ENCODE measurements around the gene ANKMY2. TPM values are rescaled to one million over a fixed set of nuclear protein-coding genes. Genes with fewer than 3 reads are reported as not detected.

ANKMY2 gene
- total RNA-seq, 2 experiments from 2014 or later: 4.6 to 4.7 TPM

- no peak overlapping the region for H3K4me3 Mint-ChIP-seq
- intact Hi-C loops (cut with micrococcal nuclease): no loop called here
- no peaks in the 10 kb centered on the region for H3K9me3 Mint-ChIP-seq
- H3K36me3 Mint-ChIP-seq (ENCODE audit: low read depth): peaks cover 36% of the 10 kb centered on the region
- CTCF ChIA-PET: interaction anchor here (0.8 to 1.2 kb wide), 3 partner anchors 11 to 84 kb away, joined by 3 read pairs; no protein-coding TSS in a partner anchor
- H3K4me1 Mint-ChIP-seq (ENCODE audit: low read depth): peaks cover 68% of the 10 kb centered on the region
- H3K27ac Mint-ChIP-seq: no peak overlapping the region
- no peaks in the 10 kb centered on the region for H3K27me3 Mint-ChIP-seq (ENCODE audit: low read depth)
- DNase-seq: no peak
These were observed 7.3 kb upstream of the ANKMY2 start for GRCh38 chr7:16652888-16653287.

- Mint-ChIP-seq H3K9me3 (no peaks in the 10 kb centered on the region), H3K27ac (no peak overlapping the region), H3K36me3 (ENCODE audit: low read depth) (peaks cover 31% of the 10 kb centered on the region), H3K4me3 (no peak overlapping the region), H3K4me1 (ENCODE audit: low read depth) (peaks cover 68% of the 10 kb centered on the region), H3K27me3 (ENCODE audit: low read depth) (no peaks in the 10 kb centered on the region)
- DNase-seq: no peak
- CTCF ChIA-PET: interaction anchor here (1.1 to 1.2 kb wide), 2 partner anchors 55 to 84 kb away, joined by 3 read pairs; no protein-coding TSS in a partner anchor
- intact Hi-C loops (cut with micrococcal nuclease): no loop called here
These were observed 6.7 kb upstream of the ANKMY2 start for GRCh38 chr7:16652240-16652583.

DNA sequence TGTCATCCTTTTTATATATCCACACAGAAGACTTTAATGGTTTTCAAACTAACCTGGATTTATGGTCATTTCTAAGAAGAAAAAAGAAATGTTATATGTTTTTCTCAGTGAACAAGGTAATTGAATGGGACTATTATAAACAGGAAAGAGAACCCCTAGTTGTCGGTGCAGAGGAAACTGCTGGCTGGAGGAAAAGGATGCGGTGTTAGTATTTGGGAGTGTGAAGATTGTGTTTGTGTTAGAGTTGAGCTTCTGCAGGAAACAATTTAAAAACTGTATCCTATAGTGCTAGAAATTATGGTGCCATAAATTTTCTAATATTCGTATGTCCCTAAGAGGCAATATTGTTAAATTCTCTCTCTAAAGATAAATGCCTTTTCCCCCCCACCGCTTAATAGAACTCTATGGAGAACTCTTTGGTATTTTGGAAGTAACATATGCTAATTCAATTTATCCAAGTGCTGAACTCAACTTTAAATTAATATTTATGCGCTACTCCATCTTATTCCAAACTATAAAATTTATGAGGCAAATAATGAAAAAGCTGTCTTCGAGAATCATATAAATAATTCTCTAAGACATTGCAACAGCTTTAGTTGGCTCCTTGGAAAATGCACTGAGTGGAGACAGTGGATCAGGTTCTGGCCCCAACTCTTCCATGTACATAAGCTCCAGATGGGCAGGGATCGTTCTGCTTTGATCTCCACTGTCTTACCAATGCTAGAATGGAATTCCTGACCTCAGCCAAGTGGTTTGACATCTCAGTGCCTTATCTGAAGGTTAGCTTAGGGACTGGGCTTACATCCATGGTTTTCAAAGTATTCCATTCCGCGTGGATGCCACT is 6.1 kb upstream of the ANKMY2 start:
- CTCF ChIA-PET: interaction anchor here (1.2 kb wide), 1 partner anchor 56 kb away, joined by 3 read pairs; no protein-coding TSS in a partner anchor
- DNase-seq: no peak
- Mint-ChIP-seq H3K4me1 (ENCODE audit: low read depth) (peaks cover 67% of the 10 kb centered on the region), H3K27ac (no peak overlapping the region), H3K36me3 (ENCODE audit: low read depth) (peaks cover 28% of the 10 kb centered on the region), H3K27me3 (ENCODE audit: low read depth) (no peaks in the 10 kb centered on the region), H3K4me3 (no peak overlapping the region), H3K9me3 (no peaks in the 10 kb centered on the region)
- intact Hi-C loops (cut with micrococcal nuclease): no loop called here

DNA sequence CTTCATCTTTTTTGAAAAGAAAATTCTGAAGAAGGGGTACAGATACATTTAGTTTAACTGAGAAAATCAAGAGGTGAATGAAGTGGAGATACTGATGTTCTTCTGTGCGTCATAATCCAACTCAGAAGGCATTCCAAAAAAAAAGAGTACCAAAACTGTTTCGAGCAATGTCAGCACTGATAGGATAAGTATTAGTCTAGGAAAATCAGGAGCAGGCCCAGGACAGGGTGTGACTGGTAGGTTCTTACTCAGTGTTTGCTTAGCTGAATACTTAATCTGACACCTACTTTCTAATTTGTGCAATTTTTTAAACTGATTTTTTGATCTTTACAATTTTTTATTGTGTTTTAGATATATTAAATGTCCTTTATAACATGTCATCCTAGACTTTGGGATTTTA is 4.7 kb upstream of the ANKMY2 start:
- peaks cover 26% of the 10 kb centered on the region for H3K36me3 Mint-ChIP-seq (ENCODE audit: low read depth)
- intact Hi-C loops (cut with micrococcal nuclease): no loop called here
- H3K4me1 Mint-ChIP-seq (ENCODE audit: low read depth): peaks cover 61% of the 10 kb centered on the region
- no peak overlapping the region for H3K27ac Mint-ChIP-seq
- no peaks in the 10 kb centered on the region for H3K9me3 Mint-ChIP-seq
- DNase-seq: no peak
- H3K27me3 Mint-ChIP-seq (ENCODE audit: low read depth): no peaks in the 10 kb centered on the region
- CTCF ChIA-PET: no interaction called here
- H3K4me3 Mint-ChIP-seq: no peak overlapping the region

DNA sequence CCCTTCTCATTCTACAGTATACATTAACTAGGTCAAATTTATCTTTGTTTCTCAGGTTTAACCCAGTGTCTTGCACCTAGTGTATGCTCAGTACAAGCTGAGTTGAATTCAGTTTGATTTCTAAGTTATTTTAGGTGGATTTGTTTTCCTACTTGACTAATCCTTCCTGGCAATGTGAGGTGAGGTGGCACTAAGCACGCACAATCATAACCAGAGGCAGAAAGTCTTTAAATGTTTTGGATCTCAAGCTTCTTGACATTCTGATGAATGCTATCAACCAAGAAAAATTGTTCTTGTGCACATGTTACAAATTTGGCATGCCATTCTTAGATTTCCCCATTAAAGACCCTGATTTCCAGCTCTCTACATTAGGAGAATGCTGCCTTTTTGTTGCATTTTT is 3.6 kb upstream of the ANKMY2 start:
- Mint-ChIP-seq H3K4me3 (no peak overlapping the region), H3K9me3 (no peaks in the 10 kb centered on the region), H3K27me3 (ENCODE audit: low read depth) (no peaks in the 10 kb centered on the region), H3K36me3 (ENCODE audit: low read depth) (peaks cover 26% of the 10 kb centered on the region), H3K4me1 (ENCODE audit: low read depth) (peaks cover 65% of the 10 kb centered on the region), H3K27ac (no peak overlapping the region)
- DNase-seq: no peak
- CTCF ChIA-PET: no interaction called here
- intact Hi-C loops (cut with micrococcal nuclease): loop anchor here (5.0 kb wide), 2 partner anchors 488 to 508 kb away; no protein-coding TSS in a partner anchor

GRCh38 chr7:16648551-16648950 is 3.0 kb upstream of the ANKMY2 start:
- Mint-ChIP-seq H3K36me3 (ENCODE audit: low read depth) (peaks cover 25% of the 10 kb centered on the region), H3K9me3 (no peaks in the 10 kb centered on the region), H3K27me3 (ENCODE audit: low read depth) (no peaks in the 10 kb centered on the region), H3K4me1 (ENCODE audit: low read depth) (peaks cover 69% of the 10 kb centered on the region), H3K27ac (peak overlapping the region; percentile 28), H3K4me3 (peak overlapping the region; percentile 34)
- CTCF ChIA-PET: interaction anchor here (1.1 kb wide), 1 partner anchor 20 kb away, joined by 3 read pairs; no protein-coding TSS in a partner anchor
- intact Hi-C loops (cut with micrococcal nuclease): loop anchor here (5.0 kb wide), 2 partner anchors 489 to 509 kb away; no protein-coding TSS in a partner anchor
- no peak for DNase-seq

GRCh38 chr7:16647435-16647960 is 1.9 kb upstream of the ANKMY2 start:
- Mint-ChIP-seq H3K4me3 (peak overlapping the region; percentile 97), H3K36me3 (ENCODE audit: low read depth) (peaks cover 21% of the 10 kb centered on the region), H3K4me1 (ENCODE audit: low read depth) (peaks cover 66% of the 10 kb centered on the region), H3K27me3 (ENCODE audit: low read depth) (no peaks in the 10 kb centered on the region), H3K27ac (peak overlapping the region; percentile 37), H3K9me3 (no peaks in the 10 kb centered on the region)
- DNase-seq: no peak
- intact Hi-C loops (cut with micrococcal nuclease): loop anchor here (2.0 to 5.0 kb wide), 3 partner anchors 65 to 510 kb away; no protein-coding TSS in a partner anchor
- CTCF ChIA-PET: interaction anchor here (0.6 to 1.3 kb wide), 4 partner anchors 9 to 133 kb away, joined by 3 to 5 read pairs (median 3); no protein-coding TSS in a partner anchor

DNA sequence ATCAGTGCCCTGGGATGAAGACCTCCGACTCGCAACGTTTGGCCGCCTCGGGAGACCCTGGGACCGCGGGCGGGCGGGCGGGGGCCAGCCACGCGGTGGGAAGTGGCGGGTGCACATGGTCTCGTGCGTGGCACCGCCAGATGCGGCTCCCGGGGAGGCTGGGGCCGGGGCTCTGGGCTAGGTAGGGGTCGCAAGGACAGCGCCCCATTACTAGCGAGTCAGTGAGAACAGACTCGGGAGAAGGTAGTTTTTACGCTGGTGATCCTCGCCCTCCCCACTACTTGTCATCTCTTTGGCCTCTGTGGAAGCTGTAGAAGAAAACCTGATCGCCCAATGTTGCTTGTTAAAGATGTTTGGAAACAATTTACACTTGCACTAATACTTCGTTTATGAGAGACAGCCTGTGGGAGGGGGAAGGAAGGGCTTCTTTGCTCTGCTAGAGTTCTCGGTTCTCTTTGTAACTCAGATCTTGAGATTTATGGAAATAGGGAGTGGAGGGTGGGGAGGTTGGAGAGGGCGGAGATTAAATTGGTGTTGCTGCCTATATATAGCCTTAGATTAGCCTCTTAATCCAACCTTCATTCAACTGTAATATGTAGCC is 1.0 kb upstream of the ANKMY2 start:
- Mint-ChIP-seq H3K4me3 (peak overlapping the region; percentile 97), H3K4me1 (ENCODE audit: low read depth) (peaks cover 57% of the 10 kb centered on the region), H3K36me3 (ENCODE audit: low read depth) (peaks cover 16% of the 10 kb centered on the region), H3K9me3 (no peaks in the 10 kb centered on the region), H3K27me3 (ENCODE audit: low read depth) (no peaks in the 10 kb centered on the region), H3K27ac (peak overlapping the region; percentile 95)
- CTCF ChIA-PET: interaction anchor here (1.3 kb wide), 1 partner anchor 10 kb away, joined by 5 read pairs; no protein-coding TSS in a partner anchor
- peak; percentile 24 for DNase-seq
- intact Hi-C loops (cut with micrococcal nuclease): loop anchor here (1.0 to 5.0 kb wide), 7 partner anchors 66 to 1293 kb away; partner anchors contain the start of genes AHR and TSPAN13

- Mint-ChIP-seq H3K36me3 (ENCODE audit: low read depth) (peaks cover 10% of the 10 kb centered on the region), H3K4me3 (peak overlapping the region; percentile 97), H3K27me3 (ENCODE audit: low read depth) (no peaks in the 10 kb centered on the region), H3K27ac (peak overlapping the region; percentile 95), H3K4me1 (ENCODE audit: low read depth) (peaks cover 46% of the 10 kb centered on the region), H3K9me3 (no peaks in the 10 kb centered on the region)
- intact Hi-C loops (cut with micrococcal nuclease): loop anchor here (1.0 to 5.0 kb wide), 4 partner anchors 25 to 512 kb away; no protein-coding TSS in a partner anchor
- CTCF ChIA-PET: interaction anchor here (0.6 to 1.2 kb wide), 4 partner anchors 17 to 34 kb away, joined by 3 to 4 read pairs (median 3); no protein-coding TSS in a partner anchor
- peak; percentile 64 for DNase-seq
These were observed 640 bp downstream of the ANKMY2 start for GRCh38 chr7:16644636-16645592.

DNA sequence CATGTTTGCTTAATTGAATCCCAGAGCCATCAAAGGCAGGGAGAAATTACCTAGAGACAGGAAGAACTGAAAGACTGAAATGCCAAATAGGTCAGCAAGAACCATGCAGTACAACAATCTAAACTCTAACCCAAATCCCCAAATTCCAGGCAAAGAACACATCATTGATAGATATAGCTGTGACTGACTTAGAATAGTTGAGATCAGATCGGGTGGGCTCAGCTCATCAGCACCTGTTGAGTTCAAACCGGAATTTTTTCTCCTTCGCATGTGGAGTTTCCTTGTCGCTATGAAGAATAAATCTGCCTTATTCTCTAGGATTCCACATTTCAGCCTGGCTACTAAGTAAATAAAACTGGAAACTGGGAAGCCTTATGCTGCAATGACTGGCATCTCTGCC is 1.4 kb downstream of the ANKMY2 start:
- Mint-ChIP-seq H3K27me3 (ENCODE audit: low read depth) (no peaks in the 10 kb centered on the region), H3K4me1 (ENCODE audit: low read depth) (peaks cover 40% of the 10 kb centered on the region), H3K27ac (no peak overlapping the region), H3K4me3 (peak overlapping the region; percentile 97), H3K9me3 (no peaks in the 10 kb centered on the region), H3K36me3 (ENCODE audit: low read depth) (peaks cover 9% of the 10 kb centered on the region)
- no peak for DNase-seq
- CTCF ChIA-PET: interaction anchor here (0.6 to 1.2 kb wide), 3 partner anchors 23 to 37 kb away, joined by 3 to 4 read pairs (median 3); no protein-coding TSS in a partner anchor
- intact Hi-C loops (cut with micrococcal nuclease): no loop called here
